ENCODE results near the gene IFI27L2.
"Not testable (repeated sequence)": the region's sequence is repeated elsewhere in the genome, so short reads cannot be mapped to it uniquely, and the experiment has no call there.

The IFI27L2 gene, protein sequence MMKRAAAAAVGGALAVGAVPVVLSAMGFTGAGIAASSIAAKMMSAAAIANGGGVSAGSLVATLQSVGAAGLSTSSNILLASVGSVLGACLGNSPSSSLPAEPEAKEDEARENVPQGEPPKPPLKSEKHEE

DNA sequence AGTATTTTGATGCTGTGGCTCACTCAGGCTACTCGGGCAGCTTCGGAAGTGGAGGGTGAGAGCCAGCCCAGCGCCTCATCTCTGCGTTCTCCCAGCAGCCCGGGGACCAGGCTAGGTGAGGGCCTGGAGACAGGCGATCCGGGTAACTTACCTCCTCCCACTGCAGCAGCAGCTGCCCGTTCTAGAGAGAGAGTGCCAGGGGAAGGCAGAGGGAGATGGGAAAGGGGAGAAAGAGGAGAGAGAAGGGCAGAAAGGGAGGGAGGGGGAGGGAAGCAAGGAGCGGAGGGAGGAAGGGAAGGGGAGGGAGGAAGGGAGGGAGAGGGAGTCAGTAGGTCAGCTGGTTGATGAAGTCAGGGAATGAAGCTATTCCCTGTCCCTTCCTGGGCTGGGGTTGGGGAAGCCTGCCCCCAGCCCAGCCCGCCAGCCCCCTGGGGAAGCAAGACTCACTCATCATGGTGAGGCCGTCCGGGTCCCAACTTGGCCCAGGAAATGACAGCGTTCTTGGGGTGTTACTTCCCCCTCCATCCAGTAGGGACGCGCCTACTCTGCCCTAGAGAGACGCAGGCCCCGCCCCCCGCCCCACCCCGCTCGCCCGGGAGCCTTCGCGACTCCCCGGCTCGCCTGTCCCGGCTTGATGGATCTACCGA, at the start of gene IFI27L2:
Gene IFI27L2, minus strand, starts transcription at position 494 of the 647 bp plus-strand sequence. Its CDS starts 40 bp downstream, at position 454.
- peak; percentile 53 for DNase-seq

DNA sequence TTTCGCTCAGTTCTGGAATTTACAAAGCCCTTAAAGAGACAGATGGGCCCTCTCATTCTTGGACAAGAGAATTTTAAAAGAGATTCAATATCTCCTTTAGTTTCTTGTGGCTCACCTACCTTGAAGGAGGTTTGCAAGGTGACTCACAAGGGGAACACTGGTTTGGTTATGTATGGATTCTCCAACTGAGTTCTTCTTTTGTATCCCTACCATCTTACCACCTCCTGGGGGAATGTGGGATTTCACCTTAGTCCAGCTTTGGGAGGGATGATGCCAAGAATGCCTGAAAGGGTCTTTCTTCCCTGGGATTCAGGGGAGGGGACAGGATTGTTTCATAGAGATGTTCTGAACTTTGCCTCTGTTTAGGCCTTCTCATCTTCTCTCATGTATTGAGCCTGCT, 48.4 kb upstream of the IFI27L2 start:
- DNase-seq = no peak

DNA sequence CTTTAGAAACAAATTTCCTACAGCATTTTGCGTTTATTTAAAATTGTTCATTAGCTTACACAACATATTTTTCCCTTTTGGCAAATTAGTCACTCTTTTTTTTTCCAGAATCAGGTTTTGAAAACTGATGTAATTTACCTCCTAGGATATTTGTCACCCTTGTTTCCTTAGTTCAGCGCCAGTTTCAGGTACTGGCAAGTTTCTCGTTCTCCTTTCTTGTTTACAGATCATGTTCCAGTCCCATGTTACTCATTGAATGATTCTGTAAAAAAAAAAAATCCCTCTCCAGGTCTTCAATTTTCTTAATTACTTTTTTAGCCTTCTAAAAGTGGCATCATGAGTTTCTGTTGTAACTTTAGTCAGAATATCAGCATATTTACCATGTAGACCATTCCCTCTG, 47.4 kb upstream of the IFI27L2 start:
- no peak for DNase-seq

DNA sequence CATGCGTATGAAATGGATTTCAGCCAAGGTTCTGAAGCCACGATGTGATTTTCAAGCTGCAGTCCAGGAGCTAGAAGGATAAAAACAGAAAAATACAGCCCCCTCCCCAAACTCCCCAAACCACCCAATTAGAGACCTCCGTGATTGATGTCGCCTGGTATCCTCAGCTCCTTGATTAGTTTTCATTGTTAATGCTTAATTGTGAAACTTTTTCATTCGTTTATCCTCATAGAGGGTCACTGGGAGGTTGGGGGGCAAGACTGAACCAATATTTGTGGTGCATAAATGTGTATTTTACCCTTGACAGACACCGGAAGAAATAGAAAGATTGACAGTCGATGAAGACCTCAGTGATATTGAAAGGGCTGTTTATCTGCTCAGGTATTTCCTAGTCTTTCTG, 46.3 kb upstream of the IFI27L2 start:
- no peak for DNase-seq

DNA sequence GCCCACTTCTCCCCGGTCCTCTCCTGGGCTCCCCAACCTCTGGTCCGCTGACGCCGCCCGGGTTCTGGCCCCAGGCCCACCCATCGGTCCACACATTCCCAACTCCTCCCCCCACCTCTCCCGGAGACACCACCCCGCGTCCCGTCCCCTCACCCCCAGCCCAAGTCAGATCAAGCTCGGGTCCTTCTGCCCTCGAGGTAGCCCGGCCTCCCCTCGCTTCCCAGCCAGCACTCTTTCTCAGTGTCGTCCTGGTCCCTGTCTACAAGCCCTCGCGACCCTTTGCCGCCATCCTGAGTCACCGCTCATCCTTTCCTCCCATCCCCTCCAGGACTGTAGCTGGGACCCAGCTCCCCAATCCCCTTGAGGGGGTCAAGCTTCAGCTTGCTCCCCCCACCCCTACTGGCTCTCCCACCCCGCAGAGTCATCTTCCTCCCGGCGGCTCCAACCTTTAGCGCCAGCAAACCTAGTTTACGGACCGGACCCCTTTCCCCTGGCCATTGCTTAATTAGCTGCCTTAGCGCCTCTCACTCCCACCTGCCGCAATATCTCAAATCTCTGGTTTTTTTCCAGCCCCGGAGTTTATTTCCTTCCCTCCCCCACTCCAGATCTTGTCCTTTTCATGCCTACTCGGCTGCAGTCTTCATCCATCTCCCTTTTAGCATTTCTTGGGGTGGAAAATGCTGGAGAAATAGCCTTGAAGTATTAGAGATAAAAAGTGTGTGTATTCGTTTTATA, 45.8 kb upstream of the IFI27L2 start:
- DNase-seq = peak; percentile 25

DNA sequence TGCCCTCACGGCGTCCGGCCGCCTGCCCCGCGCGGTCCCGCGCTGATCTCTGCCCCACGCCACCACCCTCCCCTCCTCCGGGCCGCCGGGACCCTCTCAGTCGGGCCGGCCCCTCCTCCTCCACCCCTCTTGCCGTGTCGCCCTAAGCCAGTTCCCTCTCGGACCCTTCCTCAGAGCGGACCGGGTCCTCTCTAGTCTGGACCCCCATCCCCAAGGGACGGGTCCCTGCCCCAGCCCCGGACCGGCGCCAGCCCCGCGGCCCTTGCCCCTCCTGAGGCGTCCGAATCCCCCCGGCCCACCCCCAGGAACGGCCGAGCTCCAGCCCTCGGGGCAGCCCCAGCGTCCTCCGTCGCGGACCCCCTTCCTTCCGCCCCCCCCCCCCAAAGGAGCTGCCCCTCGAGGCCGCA, 45.2 kb upstream of the IFI27L2 start:
- DNase-seq = no peak

DNA sequence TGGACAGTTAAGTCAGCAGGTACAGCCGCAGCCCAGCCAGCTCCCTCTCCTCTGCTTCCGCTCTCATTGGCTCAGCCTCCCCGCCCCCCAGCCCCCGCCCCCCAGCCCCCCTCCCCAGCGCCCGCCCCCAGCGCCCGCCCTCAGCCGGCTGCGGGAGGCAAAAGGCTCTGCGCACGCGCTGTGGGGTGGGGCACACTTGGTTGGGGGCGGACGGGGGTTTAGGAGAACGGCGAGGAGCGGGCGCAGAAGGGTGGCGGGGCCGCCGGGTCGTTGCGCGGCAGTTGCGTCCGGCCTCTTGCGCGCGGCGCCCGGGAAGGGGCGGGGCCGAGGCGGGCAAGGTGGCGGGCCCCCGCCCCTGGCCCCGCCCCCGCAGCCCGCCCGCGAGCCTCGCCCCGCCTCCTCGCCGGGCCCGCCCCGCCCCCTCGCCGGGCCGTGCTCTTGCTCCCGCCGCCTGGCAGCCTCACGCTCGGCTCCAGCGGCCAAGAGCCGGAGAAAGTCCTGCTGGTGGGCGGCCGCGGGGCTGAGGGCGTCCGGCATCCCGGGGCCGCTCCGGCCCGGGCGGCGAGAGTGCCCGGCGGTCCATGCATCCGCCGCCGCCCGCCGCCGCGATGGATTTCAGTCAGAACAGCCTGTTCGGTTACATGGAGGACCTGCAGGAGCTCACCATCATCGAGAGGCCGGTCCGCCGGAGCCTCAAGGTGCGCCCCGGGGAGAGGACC, 44.6 kb upstream of the IFI27L2 start, which contains the start of gene PPP4R4:
Gene PPP4R4, plus strand, starts transcription at position 438 of the 719 bp plus-strand sequence. Its CDS starts 144 bp downstream, at position 582.
- peak; percentile 81 for DNase-seq

DNA sequence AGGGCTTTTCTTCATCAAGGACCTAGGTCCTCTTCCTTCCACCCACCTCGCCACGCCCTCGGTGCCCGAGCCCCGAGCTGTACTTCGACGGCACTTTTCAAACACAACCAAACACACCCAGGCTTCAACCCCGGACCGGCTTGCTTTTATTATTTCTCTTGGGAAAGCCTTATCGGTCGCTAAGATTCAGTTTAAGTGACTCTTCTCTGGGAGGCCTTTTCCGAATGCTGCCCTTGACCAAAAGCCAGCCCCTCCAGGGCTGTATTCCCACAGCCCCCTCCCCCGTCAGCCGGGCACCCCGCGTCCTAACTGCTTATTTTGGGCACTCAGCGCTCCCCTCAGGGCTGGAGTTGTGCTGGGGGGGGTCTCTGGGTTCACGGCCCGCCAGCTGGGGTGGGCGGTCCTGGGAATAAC, 44.1 kb upstream of the IFI27L2 start:
- DNase-seq = peak; percentile 20

DNA sequence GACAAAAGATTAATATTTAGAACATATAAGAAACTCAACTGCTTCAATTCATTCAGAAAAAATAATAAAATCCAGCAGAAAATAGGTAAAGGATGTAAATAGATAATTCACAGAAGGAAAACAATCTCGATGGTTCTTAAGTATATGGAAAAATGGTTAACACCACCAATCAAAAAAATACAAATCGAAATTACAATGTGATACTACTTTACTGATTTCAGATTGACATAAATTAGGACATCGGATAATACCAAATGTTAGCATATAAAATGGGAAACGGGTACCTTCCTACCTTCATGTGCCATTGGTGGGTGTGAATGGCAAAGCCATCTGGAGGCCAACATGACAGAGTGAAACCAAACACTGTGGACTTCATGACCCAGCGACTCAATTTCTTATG, 43.1 kb upstream of the IFI27L2 start:
- no peak for DNase-seq

DNA sequence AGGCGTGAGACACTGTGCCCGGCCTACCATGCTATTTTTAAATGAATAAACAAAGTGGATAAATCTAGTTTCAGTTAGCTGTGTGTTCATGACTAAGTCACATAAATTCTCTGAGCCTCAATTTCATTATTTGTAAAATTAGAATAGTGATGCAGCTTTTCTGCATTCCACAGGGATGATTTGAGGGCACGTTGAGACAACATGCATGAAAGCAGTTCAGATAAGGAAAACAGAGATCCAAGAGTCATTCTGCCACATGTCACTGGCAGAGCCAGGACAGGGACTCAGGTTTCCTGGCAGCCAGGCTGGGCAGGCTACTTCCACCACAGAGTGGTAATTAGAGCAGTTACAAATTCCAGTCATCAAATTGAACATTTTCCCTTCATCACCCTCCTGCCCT, 41.8 kb upstream of the IFI27L2 start:
- no peak for DNase-seq

DNA sequence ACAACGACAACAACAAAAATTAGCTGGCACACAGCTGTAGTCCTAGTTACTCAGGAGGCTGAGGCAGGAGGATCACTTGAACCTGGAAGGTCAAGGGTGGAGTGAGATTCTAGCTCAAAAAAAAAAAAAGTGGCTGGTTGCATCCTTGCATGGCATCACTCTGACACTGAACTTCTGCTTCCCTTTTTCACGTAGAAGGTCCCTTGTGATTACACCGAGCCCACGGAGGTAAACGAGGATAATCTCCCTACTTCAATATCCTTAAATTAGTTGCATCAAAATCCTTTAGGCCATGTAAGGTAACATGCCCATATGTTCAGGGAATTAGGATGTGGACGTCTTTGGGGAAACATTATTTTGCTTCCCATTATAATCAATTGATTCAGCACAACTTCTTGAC, 40.7 kb upstream of the IFI27L2 start:
- no peak for DNase-seq

DNA sequence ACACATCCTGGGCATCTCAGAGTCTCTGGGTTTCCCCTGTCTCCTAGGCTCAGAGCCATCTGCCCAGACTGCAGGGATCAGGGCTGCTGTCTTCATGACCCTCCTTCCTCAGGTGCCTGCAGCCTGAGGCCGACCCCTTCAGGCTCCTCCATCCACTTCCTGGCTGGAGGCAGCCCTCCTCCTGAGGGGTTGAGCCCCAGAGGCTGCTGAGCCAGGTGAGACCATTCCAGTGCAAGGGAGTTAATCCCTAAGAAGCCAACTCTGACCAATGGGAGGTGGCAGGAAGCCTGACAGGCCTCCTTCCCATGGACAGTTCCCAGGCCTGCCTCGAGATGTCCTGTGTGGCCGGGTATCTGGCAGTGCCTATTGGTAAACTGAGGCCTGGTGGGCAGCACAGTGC, 36.3 kb upstream of the IFI27L2 start:
- DNase-seq = no peak

DNA sequence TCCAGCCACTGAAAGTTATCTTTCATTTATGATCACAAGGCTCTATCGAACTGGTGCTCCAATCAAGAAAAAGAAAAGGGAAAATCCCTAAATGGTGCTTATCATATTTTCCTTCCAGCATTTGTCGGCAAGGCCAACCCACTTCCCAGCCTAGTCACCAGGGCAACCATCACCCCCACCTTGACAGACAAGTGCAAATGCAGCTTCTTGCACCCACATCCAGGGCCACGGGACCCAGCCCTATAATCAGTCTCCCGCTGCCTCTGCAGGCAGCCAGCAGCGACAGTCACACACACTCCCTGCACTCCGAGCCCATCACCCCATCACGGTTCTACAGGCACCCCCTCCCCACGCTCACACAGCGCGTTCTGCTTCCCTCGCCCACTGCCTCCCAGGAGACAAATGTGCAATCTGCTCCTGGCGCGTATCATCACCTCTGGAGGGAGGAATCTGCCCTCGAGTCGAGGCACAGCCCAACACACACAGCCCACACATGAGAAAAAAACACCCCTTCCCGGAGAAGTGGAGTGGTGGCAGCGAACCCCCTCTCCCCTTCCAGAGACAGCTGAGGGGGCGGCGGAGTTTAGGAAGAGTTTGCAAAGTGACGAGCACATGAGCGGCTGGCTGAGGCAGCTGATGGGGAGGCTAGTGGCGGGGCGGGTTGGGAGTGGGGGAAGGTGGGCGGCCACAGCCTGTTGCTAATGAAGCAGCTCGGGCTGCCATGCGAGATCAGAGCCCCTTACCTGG, 35.5 kb upstream of the IFI27L2 start:
- no peak for DNase-seq

DNA sequence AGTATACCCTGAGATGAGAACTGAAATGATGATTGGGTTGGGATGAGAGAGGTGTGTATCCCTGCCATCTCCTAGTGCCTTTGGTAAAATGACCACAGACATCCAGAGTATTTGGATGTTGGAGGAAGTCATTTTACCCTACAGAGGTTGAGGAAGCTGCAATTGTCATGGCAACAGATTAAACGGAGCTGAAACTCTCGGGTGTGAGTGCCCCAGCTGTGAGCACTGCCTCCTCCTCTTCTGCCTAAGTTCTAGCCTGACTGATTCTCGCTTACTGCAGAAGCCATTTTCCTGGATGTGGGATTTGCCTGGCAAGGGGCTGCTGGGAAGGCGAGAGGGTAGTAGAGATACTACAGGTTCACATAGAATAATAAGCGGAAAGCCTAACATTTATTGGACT, 34.4 kb upstream of the IFI27L2 start:
- no peak for DNase-seq

DNA sequence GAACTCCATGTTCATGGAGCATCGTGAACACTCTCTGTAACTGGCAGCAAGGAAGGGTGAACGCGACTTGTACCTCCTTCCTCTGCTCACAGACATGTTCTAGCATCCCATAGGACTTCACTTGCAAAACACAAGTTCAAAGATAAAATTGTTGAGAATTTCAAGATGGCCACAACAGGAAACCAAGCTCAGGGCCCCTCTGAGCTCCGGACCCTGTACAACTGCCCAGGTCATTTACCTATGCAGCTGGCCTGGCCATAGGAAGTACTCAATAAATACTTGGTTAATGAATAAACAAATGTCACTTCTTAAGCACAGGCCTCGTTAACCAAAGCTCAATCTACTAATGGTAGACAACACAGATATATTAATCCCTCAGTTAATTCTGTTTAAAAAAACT, 33.1 kb upstream of the IFI27L2 start:
- no peak for DNase-seq

DNA sequence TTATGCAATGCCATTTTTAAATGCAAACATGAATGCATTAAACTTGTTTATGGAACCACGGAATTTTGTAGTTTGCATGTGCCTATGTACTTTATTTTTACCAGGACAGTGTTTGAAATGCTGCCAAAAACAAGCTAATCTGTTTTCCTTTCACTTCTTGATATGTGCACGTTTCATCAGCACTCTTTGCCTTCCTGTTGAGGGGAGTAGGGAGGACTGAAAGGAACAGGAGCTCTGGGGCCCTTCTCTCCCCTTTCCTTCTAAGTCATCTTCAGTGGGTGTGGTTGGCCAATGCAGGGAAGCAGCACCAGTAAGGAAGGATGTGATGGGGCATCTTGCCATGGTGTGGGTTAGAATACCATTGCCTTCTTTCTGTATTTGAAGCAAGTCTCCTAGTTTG, 32.6 kb upstream of the IFI27L2 start:
- no peak for DNase-seq

DNA sequence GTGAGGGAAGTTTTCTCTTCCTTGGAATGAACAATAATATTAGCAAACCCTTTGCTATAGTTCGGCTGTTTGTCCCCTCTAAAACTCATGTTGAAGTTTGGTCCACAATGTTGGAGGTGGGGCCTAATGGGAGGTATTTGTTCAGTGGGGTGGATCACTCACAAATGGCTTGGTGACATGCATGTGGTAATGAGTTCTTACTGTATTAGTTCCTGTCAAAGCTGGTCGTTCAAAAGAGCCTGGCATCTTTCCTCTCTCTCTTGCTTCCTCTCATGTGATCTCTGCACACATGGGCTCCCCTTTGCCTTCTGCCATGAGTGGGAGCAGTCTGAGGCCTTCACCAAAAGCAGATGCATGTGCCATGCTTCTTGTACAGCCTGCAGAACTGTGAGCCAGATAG, 31.7 kb upstream of the IFI27L2 start:
- no peak for DNase-seq

DNA sequence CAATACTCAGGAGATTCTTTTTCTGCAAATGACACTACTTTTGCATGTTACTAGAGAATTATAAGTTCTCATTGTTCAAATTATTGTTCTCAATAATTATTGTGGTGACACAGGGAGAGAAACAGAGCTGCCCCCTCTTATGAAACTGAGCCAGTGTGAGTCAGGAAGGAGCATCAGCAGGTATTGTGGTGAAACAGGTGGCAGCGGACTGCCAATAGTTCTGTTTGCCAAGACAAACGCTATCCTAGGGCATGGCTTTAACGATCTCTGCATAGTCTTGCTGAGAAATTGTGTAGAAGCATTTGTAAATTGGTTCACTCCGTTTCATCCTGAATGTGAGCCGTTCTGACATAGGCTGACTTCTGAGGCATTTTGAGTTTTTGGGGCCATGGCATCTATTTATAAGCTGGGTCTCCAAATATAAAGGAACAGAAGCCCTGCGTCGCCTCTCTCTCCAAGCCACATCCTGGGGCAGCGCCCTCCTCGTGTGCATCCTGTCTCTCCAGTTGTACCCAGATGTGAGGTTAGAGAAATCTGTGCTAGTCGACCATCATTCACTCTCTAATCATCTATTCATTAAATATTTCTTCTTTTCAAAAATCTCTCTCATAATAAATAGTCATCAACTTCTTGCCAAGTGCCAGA, 29.0 kb upstream of the IFI27L2 start:
- no peak for DNase-seq

DNA sequence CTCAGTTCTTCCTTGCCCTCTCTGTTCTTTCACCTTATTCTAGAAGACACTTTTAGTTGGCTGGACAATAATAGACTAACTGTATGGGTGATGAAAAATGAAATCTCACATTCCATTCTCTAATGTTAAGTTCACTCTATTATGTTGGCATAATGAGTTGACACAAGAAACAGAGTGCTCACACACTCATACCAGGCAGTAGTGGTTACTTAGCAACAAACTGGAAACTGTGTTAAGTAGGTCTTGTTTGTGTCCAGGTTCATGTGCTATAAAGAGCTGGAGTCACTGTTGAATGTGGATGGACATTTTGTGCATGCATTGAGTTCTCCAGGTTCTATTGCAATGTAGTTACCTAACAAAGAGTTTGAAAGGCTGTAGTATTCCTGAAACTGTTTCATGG, 27.8 kb upstream of the IFI27L2 start:
- no peak for DNase-seq

DNA sequence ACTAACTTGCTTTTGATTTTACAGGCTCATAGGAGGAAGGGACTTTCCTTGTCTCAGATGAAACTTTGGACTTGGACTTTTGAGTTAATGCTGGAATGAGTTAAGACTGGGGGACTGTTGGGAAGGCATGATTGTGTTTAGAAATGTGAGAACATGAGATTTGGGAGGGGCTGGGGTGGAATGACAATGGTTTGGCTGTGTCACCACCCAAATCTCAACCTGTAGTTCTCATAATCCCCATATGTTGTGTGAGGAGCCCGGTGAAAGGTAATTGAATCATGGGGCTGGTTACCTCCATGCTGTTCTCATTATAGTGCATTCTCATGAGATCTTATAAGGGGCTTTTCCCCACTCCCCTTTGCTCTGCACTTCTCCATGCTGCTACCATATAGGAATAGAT, 26.7 kb upstream of the IFI27L2 start:
- not testable (repeated sequence) for DNase-seq

DNA sequence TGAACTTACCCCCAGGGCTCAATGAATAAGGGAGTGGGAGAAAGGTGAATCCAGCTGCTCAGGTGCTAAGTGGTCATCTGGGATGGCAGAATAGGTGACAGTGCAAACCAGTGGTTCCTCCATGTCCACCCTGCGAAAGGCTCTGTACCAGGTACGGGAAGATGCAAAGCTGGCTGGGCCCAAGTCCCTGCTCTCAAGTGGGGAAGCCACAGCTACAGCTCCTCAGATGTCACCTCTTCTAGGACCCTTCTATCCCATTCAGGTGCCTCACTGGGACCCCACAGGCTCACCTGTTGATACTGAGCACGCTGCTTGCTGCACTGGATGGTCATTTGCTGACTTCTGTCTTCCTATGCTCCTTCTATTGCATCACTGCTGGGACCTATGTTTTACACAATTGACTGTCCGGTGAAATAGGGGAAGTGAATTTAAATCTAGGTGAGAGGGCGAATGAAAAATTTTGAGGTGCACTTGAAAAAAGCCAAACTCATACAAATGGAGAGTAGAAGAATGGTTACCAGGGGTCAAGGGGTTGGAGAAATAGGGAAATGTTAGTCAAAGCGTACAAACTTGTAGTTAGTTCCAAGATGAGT, 24.4 kb upstream of the IFI27L2 start:
- no peak for DNase-seq

DNA sequence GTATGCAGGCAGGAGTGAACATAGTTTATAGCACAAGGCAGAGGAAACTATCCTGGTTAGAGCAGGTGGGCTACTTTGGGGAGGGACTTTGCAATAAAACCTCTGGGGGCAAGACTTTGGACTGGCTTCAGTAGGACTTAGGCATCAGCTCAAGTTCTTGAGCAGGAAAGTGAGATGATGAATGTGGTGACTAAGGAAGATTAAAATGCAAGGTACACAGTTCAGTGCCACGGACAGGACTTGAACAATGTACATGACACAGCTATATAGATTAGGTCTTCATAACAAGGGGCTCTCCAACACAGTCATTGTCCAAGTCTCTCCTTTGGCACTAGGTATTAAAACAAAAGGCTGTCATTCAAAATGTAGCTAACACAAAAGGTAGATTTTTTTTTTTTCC, 23.3 kb upstream of the IFI27L2 start:
- no peak for DNase-seq

Data from activated CD8-positive, alpha-beta memory T cell treated with anti-CD3 and anti-CD28 coated beads, Interleukin-2, amount 50 U/mL, for 4 hours (primary cell).